ENCODE results near the gene C1GALT1.

The C1GALT1 gene

DNA sequence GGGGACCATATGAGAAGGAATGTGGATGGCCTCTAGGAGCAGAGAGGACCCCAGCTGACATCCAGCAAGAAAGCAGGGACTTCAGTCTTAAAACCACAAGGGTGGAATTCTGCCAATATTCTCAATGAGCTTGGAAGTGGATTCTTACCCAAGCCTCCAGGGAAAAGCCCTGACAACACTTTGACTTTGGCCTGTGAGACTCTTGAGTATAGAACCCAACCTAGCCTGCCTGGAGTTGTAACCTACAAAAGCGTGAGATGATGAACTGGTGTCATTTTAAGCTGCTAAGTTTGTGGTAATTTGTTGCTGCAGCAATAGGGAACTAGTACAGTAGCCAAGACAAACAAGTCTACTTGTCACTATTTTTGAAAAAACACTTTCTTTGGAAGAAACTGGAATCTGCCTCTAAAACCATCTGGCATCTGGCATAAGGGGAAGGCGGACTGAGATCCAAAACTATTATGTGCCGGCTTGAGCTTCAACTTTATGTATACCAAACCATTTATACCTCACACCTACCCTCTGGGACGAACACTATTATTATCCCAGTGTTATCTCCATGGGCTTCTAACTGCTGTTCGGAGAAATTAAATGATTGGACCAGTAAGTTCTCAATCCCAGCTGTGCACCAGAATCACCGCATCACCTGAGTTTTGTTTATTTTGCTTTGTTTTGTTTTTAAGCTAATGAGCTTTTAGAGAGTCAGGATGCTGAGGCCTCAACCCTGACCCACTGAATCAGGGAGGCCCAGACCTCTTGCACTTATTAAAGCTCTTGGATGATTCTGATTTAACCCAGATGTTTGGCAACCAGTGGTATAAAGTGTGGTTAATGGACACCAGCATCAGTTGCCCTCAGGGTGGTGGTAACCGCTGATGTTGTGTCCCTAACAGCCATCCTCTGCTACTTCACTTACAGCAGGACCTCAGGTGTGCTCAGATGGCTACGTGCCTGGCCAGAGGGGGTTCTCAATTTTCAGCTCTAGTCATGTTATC, 83.0 kb downstream of the C1GALT1 start:
- Histone ChIP-seq H3K27ac (ENCODE audit: low read length) (no peak overlapping the region), H3K9me3 (ENCODE audit: insufficient read depth, low read depth, low read length) (no peaks in the 10 kb centered on the region), H3K27me3 (ENCODE audit: insufficient read depth, low read length) (no peaks in the 10 kb centered on the region), H3K4me3 (ENCODE audit: low read length) (no peak overlapping the region), H3K9ac (ENCODE audit: low read depth, low read length) (no peak overlapping the region), H3K4me1 (ENCODE audit: insufficient read depth, low read length) (no peaks in the 10 kb centered on the region), H3K36me3 (ENCODE audit: insufficient read depth, low read depth, low read length) (no peaks in the 10 kb centered on the region)

DNA sequence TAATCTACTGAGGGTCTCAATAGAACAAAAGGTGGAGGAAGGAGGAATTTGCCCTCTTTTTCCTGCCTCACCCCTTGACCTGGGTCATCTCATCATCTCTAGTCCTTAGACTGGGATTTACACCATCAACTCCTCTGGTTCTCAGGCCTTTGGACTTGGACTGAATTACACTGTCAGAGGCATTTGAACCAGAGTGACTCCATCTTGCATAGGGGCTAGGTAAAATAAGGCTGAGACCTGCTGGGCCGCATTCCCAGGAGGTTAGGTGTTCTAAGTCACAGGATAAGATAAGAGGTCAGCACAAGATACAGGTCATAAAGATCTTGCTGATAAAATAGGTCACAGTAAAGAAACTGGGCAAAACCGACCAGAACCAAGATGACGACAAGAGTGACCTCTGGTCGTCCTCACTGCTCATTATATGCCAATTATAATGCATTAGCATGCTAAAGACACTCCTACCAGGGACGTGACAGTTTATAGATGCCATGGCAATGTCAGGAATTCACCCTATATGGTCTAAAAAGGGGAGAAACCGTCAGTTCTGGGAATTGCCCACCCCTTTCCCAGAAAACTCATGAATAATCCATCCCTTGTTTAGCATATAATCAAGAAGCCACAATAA, 84.0 kb downstream of the C1GALT1 start:
- Histone ChIP-seq H3K36me3 (ENCODE audit: insufficient read depth, low read depth, low read length) (no peaks in the 10 kb centered on the region), H3K9ac (ENCODE audit: low read depth, low read length) (no peak overlapping the region), H3K4me1 (ENCODE audit: insufficient read depth, low read length) (no peaks in the 10 kb centered on the region), H3K4me3 (ENCODE audit: low read length) (no peak overlapping the region), H3K27me3 (ENCODE audit: insufficient read depth, low read length) (no peaks in the 10 kb centered on the region), H3K27ac (ENCODE audit: low read length) (no peak overlapping the region), H3K9me3 (ENCODE audit: insufficient read depth, low read depth, low read length) (no peaks in the 10 kb centered on the region)

DNA sequence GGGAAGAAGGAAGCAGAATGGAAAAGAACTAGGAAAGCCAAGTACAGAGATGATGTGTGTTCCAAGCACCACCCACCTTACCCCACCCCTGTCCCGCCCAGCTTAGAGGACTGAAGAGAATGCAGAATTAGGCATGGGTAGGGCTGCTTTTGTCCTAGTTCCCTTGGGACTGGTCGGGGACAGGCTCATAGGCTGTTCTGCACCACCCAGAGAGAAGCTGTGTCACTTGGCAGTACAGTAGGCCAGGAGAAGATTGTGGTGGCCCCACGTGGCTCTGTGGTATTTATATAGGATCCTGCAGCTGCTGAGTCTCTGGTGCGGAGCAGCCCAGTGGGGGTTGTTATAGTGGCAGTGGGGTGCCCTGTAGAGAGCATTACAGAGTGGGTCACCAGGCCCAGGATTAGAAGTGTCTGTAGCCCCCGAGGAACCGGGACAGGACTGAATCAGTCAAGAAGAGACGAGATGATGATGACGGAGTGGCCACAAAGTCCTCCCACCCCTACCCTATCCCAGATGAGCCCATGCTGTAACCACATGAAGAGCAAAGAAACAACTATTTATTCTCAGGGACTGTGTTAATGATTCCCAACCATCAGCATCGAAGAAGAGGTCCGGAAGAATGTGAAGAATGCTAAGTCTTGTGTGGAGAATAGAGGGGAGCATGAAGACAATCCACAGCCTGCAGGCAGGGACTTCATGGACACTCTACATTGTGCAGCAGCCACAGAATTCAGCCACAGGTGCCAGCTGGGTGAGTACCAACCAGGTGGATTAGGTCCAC, 88.9 kb downstream of the C1GALT1 start:
- Histone ChIP-seq H3K9ac (ENCODE audit: low read depth, low read length) (no peak overlapping the region), H3K27ac (ENCODE audit: low read length) (no peak overlapping the region), H3K9me3 (ENCODE audit: insufficient read depth, low read depth, low read length) (no peaks in the 10 kb centered on the region), H3K4me3 (ENCODE audit: low read length) (no peak overlapping the region), H3K27me3 (ENCODE audit: insufficient read depth, low read length) (no peaks in the 10 kb centered on the region), H3K4me1 (ENCODE audit: insufficient read depth, low read length) (peaks cover 9% of the 10 kb centered on the region; the same call in 1 of the 2 replicates), H3K36me3 (ENCODE audit: insufficient read depth, low read depth, low read length) (no peaks in the 10 kb centered on the region)

- peaks cover 9% of the 10 kb centered on the region; the same call in 1 of the 2 replicates for H3K4me1 ChIP-seq (ENCODE audit: insufficient read depth, low read length)
- no peaks in the 10 kb centered on the region for H3K27me3 ChIP-seq (ENCODE audit: insufficient read depth, low read length)
- H3K27ac ChIP-seq (ENCODE audit: low read length): no peak overlapping the region
- H3K36me3 ChIP-seq (ENCODE audit: insufficient read depth, low read depth, low read length): no peaks in the 10 kb centered on the region
- H3K4me3 ChIP-seq (ENCODE audit: low read length): no peak overlapping the region
- no peak overlapping the region for H3K9ac ChIP-seq (ENCODE audit: low read depth, low read length)
- H3K9me3 ChIP-seq (ENCODE audit: insufficient read depth, low read depth, low read length): no peaks in the 10 kb centered on the region
Measured at GRCh38 chr7:7272294-7272693, 90.0 kb downstream of the C1GALT1 start.

DNA sequence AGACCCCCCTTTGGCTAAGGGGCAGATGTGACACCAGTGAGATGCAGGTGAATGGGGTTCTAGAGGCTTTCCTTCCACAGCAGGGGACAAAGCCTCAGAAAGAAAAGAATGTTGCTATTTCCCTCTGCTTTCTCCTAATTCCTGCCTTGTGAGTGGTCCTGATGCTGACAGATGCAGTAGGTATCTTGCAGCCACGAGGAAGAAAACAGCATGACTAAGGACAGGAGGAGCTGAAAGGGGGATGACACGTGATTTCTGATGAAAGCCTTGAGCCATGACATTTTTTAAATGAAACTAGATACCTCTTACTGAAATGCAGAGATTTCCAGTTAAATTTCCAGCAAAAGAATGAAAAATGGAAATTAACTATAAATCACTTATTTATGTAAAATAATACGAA, 92.4 kb downstream of the C1GALT1 start:
- Histone ChIP-seq H3K36me3 (ENCODE audit: insufficient read depth, low read depth, low read length) (no peaks in the 10 kb centered on the region), H3K27me3 (ENCODE audit: insufficient read depth, low read length) (no peaks in the 10 kb centered on the region), H3K9ac (ENCODE audit: low read depth, low read length) (no peak overlapping the region), H3K27ac (ENCODE audit: low read length) (no peak overlapping the region), H3K4me1 (ENCODE audit: insufficient read depth, low read length) (peaks cover 9% of the 10 kb centered on the region; the same call in 1 of the 2 replicates), H3K9me3 (ENCODE audit: insufficient read depth, low read depth, low read length) (no peaks in the 10 kb centered on the region), H3K4me3 (ENCODE audit: low read length) (no peak overlapping the region)

- H3K27ac ChIP-seq (ENCODE audit: low read length): no peak overlapping the region
- H3K27me3 ChIP-seq (ENCODE audit: insufficient read depth, low read length): no peaks in the 10 kb centered on the region
- peaks cover 9% of the 10 kb centered on the region; the same call in 1 of the 2 replicates for H3K4me1 ChIP-seq (ENCODE audit: insufficient read depth, low read length)
- no peak overlapping the region for H3K9ac ChIP-seq (ENCODE audit: low read depth, low read length)
- H3K4me3 ChIP-seq (ENCODE audit: low read length): no peak overlapping the region
- no peaks in the 10 kb centered on the region for H3K36me3 ChIP-seq (ENCODE audit: insufficient read depth, low read depth, low read length)
- H3K9me3 ChIP-seq (ENCODE audit: insufficient read depth, low read depth, low read length): no peaks in the 10 kb centered on the region
Measured at GRCh38 chr7:7276161-7276560, 93.8 kb downstream of the C1GALT1 start.

DNA sequence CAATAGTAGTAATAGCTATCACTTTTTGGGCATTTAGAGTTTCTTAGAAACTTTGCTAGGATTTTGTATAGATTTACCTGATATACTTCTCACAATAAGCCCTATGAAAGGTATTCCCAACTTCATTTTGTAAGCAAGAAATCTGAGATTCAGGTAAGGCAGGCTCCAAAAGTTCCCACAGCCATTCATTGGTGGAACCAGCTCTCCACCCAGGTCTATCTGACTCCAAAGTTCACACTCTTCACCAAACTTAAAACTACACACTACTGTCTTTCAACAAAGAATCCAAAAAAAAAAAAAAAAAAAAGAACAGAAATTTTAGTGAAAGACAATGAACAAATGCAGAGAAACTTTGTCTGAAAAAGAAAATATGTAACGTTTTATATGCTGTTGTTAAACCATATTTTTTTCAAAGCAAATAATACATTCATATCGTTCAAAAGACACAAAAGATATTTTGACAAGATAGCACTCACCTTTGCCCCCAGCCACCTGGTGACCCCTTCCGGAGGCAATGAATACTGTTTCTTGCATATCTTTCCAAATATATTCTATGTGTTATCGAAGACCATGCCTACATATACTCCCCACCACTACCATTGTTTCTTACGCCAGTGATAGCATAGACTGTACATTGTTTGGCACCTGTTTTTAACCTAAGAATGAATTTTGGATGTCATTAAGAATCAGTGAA, 108.2 kb downstream of the C1GALT1 start:
- peaks cover 5% of the 10 kb centered on the region; the same call in 1 of the 2 replicates for H3K4me1 ChIP-seq (ENCODE audit: insufficient read depth, low read length)
- no peaks in the 10 kb centered on the region for H3K27me3 ChIP-seq (ENCODE audit: insufficient read depth, low read length)
- H3K9me3 ChIP-seq (ENCODE audit: insufficient read depth, low read depth, low read length): no peaks in the 10 kb centered on the region; the same call in 1 of the 2 replicates
- H3K27ac ChIP-seq (ENCODE audit: low read length): no peak overlapping the region
- H3K4me3 ChIP-seq (ENCODE audit: low read length): no peak overlapping the region
- H3K36me3 ChIP-seq (ENCODE audit: insufficient read depth, low read depth, low read length): no peaks in the 10 kb centered on the region
- H3K9ac ChIP-seq (ENCODE audit: low read depth, low read length): no peak overlapping the region

DNA sequence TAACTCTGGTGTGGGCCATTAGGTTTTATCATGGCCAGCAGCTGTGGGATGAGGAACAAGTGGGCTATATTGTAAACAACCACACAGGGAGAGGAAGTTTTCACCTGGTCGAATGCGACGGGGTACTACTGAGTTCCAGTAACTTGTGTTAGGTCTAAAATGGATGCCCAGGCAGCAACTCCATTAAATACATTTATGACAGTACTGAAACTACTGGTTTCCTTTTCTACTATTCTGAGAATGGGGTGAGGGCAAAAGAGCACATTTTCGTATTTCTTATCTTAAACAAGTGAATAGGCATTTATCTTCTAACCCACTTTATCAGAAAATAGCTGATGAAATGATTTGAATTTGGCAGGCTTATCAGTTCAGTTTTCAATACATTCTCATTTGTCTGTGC, 109.7 kb downstream of the C1GALT1 start:
- Histone ChIP-seq H3K36me3 (ENCODE audit: insufficient read depth, low read depth, low read length) (no peaks in the 10 kb centered on the region), H3K4me1 (ENCODE audit: insufficient read depth, low read length) (peaks cover 5% of the 10 kb centered on the region; the same call in 1 of the 2 replicates), H3K4me3 (ENCODE audit: low read length) (no peak overlapping the region), H3K9me3 (ENCODE audit: insufficient read depth, low read depth, low read length) (no peaks in the 10 kb centered on the region; the same call in 1 of the 2 replicates), H3K9ac (ENCODE audit: low read depth, low read length) (no peak overlapping the region), H3K27me3 (ENCODE audit: insufficient read depth, low read length) (no peaks in the 10 kb centered on the region), H3K27ac (ENCODE audit: low read length) (no peak overlapping the region)

GRCh38 chr7:7292608-7293007, 110.3 kb downstream of the C1GALT1 start:
- Histone ChIP-seq H3K36me3 (ENCODE audit: insufficient read depth, low read depth, low read length) (no peaks in the 10 kb centered on the region), H3K27me3 (ENCODE audit: insufficient read depth, low read length) (no peaks in the 10 kb centered on the region), H3K9me3 (ENCODE audit: insufficient read depth, low read depth, low read length) (no peaks in the 10 kb centered on the region; the same call in 1 of the 2 replicates), H3K9ac (ENCODE audit: low read depth, low read length) (no peak overlapping the region), H3K4me3 (ENCODE audit: low read length) (no peak overlapping the region), H3K4me1 (ENCODE audit: insufficient read depth, low read length) (peaks cover 5% of the 10 kb centered on the region; the same call in 1 of the 2 replicates), H3K27ac (ENCODE audit: low read length) (no peak overlapping the region)

DNA sequence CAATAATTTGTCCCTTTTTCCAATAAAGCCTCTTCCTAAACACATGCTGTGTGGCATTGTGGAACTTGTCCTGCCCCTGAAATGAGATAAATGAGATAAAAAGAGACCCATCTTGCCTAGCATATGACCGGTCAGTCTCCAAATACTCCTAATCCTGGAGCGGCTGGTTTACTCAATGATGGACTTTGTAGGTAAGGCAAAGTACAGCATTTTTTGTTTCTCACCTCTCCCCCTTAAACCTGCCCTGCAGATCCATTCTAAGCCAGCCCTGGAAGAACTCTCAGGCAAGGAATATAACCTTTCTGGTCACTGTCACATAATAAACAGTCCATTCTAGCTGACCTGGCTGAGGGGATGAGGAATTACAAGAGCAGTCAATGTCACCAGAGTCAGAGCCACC, 110.7 kb downstream of the C1GALT1 start:
- Histone ChIP-seq H3K4me3 (ENCODE audit: low read length) (no peak overlapping the region), H3K4me1 (ENCODE audit: insufficient read depth, low read length) (peaks cover 5% of the 10 kb centered on the region; the same call in 1 of the 2 replicates), H3K36me3 (ENCODE audit: insufficient read depth, low read depth, low read length) (no peaks in the 10 kb centered on the region), H3K9ac (ENCODE audit: low read depth, low read length) (no peak overlapping the region), H3K27ac (ENCODE audit: low read length) (no peak overlapping the region), H3K9me3 (ENCODE audit: insufficient read depth, low read depth, low read length) (no peaks in the 10 kb centered on the region; the same call in 1 of the 2 replicates), H3K27me3 (ENCODE audit: insufficient read depth, low read length) (no peaks in the 10 kb centered on the region)

DNA sequence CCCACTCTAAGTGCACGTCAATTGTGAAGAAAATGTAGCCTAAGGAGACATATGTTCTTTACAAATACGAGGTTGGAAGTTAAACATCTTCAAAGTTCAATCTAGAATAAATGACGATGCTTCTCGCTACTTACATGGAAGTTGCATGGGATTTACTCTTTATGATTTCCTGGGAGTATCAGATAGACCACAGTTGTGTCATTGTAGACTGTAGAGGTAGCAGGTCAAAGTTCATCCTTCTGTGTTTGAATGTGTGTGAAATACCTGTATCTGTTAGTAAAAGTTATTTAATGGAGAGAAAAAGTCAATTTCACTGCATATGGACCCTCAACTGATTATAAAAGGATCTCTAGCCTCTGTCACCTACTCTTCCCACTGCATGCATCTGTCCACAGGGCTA, 112.6 kb downstream of the C1GALT1 start:
- peaks cover 5% of the 10 kb centered on the region; the same call in 1 of the 2 replicates for H3K4me1 ChIP-seq (ENCODE audit: insufficient read depth, low read length)
- H3K27ac ChIP-seq (ENCODE audit: low read length): no peak overlapping the region
- no peaks in the 10 kb centered on the region for H3K27me3 ChIP-seq (ENCODE audit: insufficient read depth, low read length)
- no peaks in the 10 kb centered on the region for H3K36me3 ChIP-seq (ENCODE audit: insufficient read depth, low read depth, low read length)
- H3K9me3 ChIP-seq (ENCODE audit: insufficient read depth, low read depth, low read length): no peaks in the 10 kb centered on the region
- no peak overlapping the region for H3K9ac ChIP-seq (ENCODE audit: low read depth, low read length)
- no peak overlapping the region for H3K4me3 ChIP-seq (ENCODE audit: low read length)
